ENCODE data around the gene TELO2. TPM values are rescaled to one million over a fixed set of nuclear protein-coding genes. Genes with fewer than 3 reads are reported as not detected.
A peak's percentile ranks its signal among the peaks of the same experiment; 100 is the strongest.

The TELO2 gene
- total RNA-seq, 2 donors from 2014 or later = 36.4 to 39.7 TPM

DNA sequence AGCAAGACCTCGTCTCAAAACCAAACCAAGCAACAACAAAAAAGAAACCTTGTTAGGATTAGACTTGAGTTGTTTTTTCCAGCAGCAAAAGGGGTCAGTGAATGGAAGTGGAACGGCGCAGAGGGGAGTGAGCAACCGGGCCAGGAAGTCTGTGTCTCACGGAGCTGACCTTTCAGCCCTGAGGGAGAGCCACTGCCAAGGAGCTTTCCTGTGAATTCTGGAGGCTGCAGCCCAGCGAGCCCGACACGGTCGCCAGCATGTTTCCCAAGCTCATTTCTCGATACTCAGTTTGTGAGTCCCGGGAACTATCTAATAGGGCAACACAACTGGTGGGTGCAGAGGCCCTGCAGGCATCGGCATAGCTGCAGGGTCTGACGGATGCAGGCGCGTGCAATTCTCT, 19.6 kb downstream of the TELO2 start:
- peaks cover 3% of the 10 kb centered on the region for H3K36me3 Mint-ChIP-seq (ENCODE audit: low read depth)
- no peaks in the 10 kb centered on the region for H3K9me3 ChIP-seq (ENCODE audit: control insufficient read depth, low read length, poor library complexity, severe bottlenecking)
- peaks cover 5% of the 10 kb centered on the region for H3K4me1 Mint-ChIP-seq
- no peak overlapping the region for H3K27ac Mint-ChIP-seq
- H3K4me3 Mint-ChIP-seq = no peak overlapping the region
- no peak for DNase-seq
- no peak for ATAC-seq
- no peaks in the 10 kb centered on the region for H3K27me3 Mint-ChIP-seq

DNA sequence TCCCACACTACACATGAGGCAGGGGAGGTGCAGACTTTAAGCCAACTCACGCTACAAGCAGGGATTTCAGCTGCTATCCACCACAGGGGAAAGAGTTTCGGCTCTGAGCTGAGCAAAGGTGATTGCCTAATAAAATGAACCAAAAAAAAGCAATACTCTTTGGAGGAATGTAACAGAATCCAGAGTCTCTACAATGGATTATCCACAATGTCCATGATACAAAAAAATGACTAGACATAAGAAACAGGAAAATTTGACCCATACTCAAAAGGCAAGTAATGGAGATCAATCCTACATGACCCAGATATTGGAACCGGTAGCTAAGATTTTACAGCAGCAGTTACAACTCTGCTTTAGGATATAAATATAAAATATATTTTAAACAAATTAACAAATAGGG, 21.3 kb downstream of the TELO2 start:
- DNase-seq = no peak
- Mint-ChIP-seq H3K27ac (no peak overlapping the region), H3K4me1 (peaks cover 5% of the 10 kb centered on the region), H3K36me3 (ENCODE audit: low read depth) (peaks cover 3% of the 10 kb centered on the region), H3K27me3 (no peaks in the 10 kb centered on the region), H3K4me3 (no peak overlapping the region)
- H3K9me3 ChIP-seq (ENCODE audit: control insufficient read depth, low read length, poor library complexity, severe bottlenecking) = no peaks in the 10 kb centered on the region
- ATAC-seq = no peak

DNA sequence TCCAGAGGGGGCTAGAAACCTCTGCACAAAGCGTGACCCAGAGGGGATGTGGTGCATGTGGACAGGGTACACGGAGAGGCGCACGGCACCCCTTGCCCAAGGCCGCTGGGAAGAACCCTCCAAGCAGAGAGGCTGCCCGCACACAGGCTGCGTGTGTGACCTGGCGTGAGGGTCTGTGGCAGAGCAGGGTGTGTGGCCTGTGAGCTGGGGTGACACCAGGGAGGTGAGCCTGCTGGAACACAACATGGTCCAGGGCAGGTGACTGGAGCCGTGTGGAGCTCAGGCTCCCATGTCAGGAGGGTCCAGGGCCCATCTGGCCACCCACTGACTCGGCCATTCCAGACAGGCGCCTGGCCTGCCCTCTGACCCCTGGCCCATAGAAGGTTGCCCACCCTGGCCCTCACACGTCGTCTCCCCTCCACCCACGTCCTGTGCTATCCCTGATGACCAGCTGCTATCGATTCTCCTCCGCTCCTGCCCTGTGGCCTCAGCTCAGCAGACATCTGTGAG, 25.5 kb downstream of the TELO2 start:
- ATAC-seq (no peak), DNase-seq (no peak)
- Mint-ChIP-seq H3K27ac (no peak overlapping the region), H3K27me3 (no peaks in the 10 kb centered on the region), H3K36me3 (ENCODE audit: low read depth) (no peaks in the 10 kb centered on the region), H3K4me1 (peaks cover 2% of the 10 kb centered on the region), H3K4me3 (no peak overlapping the region)
- H3K9me3 ChIP-seq (ENCODE audit: control insufficient read depth, low read length, poor library complexity, severe bottlenecking) = no peaks in the 10 kb centered on the region

DNA sequence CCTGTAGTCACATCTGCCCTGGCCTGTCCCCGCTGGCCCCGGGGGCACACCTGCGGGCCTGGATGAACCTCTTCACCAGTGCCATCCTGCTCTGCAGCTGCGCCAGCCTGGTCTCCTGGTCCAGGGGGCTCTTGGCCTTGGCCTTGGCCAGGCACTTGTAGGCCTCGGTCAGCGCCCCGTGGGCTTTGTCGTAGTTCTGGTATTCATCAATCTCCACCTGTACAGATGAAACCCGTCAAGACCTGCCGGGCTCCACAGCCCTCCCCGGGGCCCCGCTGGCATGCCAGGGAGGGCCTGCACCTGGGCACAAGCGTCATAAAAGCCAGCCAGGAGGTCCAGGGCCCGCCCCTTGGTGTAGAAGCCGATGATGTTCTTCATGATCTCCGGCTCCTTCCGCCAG, 26.7 kb downstream of the TELO2 start:
- DNase-seq (no peak), ATAC-seq (no peak)
- Mint-ChIP-seq H3K27me3 (no peaks in the 10 kb centered on the region), H3K4me1 (peaks cover 2% of the 10 kb centered on the region), H3K36me3 (ENCODE audit: low read depth) (no peaks in the 10 kb centered on the region), H3K4me3 (no peak overlapping the region), H3K27ac (no peak overlapping the region)
- H3K9me3 ChIP-seq (ENCODE audit: control insufficient read depth, low read length, poor library complexity, severe bottlenecking) = no peaks in the 10 kb centered on the region

DNA sequence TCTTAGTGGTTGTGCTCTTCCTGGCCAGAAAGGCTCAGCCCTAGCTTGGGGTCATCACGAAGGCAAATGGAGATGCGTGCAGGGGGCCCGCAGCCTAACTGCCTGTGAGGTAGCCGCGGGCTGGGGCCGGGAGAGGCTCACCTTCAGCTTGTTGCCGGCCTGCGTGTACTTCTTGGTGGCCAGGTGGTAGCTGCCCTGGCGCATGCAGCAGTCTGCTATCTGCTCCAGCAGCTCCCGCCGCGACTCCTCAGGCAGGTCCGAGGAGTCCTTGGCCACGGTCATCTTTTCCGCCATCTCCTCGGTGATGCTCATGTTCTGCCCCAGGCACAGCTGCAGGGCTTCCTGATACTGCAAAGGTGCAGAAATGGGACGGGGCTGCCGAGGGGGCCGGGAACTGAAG, 27.3 kb downstream of the TELO2 start:
- no peak for DNase-seq
- Mint-ChIP-seq H3K4me3 (no peak overlapping the region), H3K4me1 (peaks cover 2% of the 10 kb centered on the region), H3K27ac (no peak overlapping the region), H3K36me3 (ENCODE audit: low read depth) (no peaks in the 10 kb centered on the region), H3K27me3 (no peaks in the 10 kb centered on the region)
- H3K9me3 ChIP-seq (ENCODE audit: control insufficient read depth, low read length, poor library complexity, severe bottlenecking) = no peaks in the 10 kb centered on the region
- ATAC-seq = no peak

DNA sequence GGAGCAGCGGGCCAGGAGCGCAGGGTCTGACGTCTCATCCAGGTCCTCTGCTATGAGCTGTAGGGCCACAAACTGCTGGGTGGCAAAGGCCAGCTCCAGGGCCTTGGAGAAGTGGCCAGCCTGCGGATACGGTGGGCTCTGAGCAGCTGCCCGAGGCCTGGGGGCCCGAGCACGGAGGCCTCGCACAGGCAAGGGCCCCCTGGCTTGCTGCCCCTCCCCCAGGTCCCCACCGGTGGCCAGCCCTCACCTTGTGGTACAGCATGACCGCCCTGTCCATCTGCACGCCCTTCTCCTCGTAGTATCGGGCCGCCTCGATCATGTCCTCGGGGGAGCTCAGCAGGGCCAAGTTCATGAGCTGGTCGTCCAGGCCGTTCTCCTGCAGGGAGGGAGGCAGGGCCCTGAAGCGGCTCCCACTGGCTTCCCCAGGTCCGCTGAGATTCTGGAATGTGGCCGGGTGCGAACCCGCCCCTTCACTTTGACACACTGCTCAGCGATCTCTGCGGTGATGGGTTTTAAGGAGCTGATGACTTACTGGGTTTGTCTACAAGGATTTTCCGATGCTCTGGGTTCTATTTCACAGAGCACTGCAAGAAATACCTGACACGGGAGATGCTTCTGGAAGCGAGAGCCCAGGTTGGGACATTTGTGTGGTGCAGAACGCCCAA, 30.6 kb downstream of the TELO2 start:
- H3K27ac Mint-ChIP-seq = no peak overlapping the region
- DNase-seq = no peak
- H3K9me3 ChIP-seq (ENCODE audit: control insufficient read depth, low read length, poor library complexity, severe bottlenecking) = no peaks in the 10 kb centered on the region
- H3K4me3 Mint-ChIP-seq = no peak overlapping the region
- no peak for ATAC-seq
- no peaks in the 10 kb centered on the region for H3K36me3 Mint-ChIP-seq (ENCODE audit: low read depth)
- no peaks in the 10 kb centered on the region for H3K27me3 Mint-ChIP-seq
- peaks cover 10% of the 10 kb centered on the region for H3K4me1 Mint-ChIP-seq

DNA sequence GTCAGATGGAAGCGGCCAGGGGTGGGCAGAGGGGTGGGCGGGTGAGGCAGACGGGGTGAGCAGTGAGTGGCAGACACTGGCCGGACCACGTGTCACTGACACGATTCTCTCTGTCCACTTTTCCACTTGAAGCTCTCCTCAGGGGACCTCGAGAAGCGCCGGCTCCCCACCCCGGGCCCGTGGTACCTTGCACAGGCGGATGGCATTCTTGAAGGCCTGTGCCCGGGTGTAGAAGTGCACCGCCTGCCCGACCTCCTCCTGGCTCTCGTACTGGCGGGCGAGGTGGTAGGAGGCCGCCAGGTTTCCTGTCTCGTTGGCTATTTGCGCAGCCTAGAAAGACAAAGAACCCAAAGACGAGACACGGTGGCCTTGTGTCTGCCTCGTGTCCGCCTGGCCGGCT, 31.2 kb downstream of the TELO2 start:
- no peaks in the 10 kb centered on the region for H3K36me3 Mint-ChIP-seq (ENCODE audit: low read depth)
- no peaks in the 10 kb centered on the region for H3K27me3 Mint-ChIP-seq
- peaks cover 11% of the 10 kb centered on the region for H3K4me1 Mint-ChIP-seq
- no peak overlapping the region for H3K4me3 Mint-ChIP-seq
- H3K27ac Mint-ChIP-seq = no peak overlapping the region
- ATAC-seq = no peak
- DNase-seq = no peak
- no peaks in the 10 kb centered on the region for H3K9me3 ChIP-seq (ENCODE audit: control insufficient read depth, low read length, poor library complexity, severe bottlenecking)

DNA sequence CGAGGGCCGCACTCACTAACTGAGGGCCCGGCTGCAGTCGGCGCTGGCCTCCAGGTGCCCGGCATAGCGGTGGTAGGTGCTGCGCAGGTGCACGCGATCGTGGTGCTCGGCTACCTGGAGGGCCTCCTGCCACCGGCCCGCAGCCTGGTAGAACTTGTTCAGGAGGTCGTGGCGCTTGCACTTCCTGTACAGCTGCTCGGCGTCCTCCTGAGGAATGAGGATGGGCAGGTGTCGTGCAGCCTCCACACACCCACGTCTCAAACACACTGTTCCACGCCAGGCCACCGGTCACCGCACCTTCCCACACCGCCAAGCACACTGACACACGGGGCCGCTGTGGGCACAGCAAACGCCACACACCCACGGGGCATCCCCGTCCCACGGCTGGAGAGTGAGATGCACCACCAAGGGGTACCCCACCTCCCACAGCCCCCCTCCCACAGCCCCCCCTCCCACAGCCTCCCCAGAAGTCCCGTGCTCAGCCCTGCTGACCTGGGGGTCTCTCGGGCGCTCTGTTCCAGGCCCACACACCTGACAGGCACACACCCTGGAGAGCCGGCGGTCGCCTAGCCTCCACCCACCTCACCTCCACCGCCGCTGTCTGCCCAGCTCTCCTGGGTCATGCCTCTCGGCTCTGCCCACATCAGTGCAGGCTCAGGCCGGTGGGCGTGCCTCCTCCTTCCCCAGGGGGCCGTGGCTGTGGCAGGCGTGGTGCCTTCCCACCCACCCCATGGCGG, 32.9 kb downstream of the TELO2 start:
- peaks cover 15% of the 10 kb centered on the region for H3K4me1 Mint-ChIP-seq
- H3K36me3 Mint-ChIP-seq (ENCODE audit: low read depth) = no peaks in the 10 kb centered on the region
- peak overlapping the region; percentile 77 for H3K4me3 Mint-ChIP-seq
- H3K27ac Mint-ChIP-seq = peak overlapping the region; percentile 3
- ATAC-seq (peak; percentile 66), DNase-seq (no peak)
- H3K9me3 ChIP-seq (ENCODE audit: control insufficient read depth, low read length, poor library complexity, severe bottlenecking) = no peaks in the 10 kb centered on the region
- no peaks in the 10 kb centered on the region for H3K27me3 Mint-ChIP-seq

DNA sequence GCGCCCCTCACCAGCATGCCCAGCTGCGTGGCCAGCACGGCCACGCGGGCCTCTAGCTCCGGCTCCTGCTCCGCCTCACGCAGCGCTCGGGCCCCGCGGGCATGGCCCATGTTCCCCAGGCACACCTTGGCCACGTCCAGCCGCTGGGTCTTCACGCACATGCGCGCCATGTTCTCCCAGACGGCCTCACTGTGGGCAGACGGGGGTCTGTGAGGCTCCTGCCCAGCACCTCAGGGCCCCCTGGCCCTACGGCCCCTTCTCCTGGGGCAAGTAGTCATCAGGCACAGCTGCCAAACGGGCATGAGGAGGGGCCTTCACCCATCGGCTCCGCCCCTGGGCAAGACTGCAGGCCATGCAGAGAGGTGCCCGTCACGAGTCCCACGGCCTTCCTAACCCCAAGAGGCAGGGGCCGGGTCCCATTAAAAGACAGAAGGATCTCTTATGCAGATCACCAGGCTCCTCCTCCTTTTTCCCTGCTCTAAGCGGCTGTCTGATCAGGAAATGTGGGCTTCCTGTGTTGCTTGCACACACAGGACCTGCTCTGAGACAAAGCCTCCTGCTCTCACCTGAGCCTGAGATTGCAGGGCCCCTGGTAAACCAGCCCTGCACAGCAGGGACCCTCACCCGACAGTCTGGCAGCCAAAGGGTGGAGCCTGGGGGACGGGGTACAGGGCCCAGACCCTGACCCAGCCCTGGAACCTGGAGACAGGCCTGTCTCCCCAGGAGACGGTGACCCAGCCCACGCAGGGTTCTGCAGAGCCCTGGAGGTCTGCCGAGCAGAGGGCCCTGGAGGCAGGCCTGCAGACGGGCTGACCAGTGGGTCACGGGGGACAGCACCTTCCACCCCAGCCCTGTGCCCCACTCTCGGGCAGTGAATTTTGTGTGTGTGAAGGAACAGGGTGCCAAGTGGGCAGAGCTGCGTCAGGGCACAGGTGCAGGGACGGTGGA, 33.7 kb downstream of the TELO2 start:
- ATAC-seq (peak; percentile 79), DNase-seq (no peak)
- H3K9me3 ChIP-seq (ENCODE audit: control insufficient read depth, low read length, poor library complexity, severe bottlenecking) = no peaks in the 10 kb centered on the region
- H3K27me3 Mint-ChIP-seq = no peaks in the 10 kb centered on the region
- H3K4me3 Mint-ChIP-seq = peak overlapping the region; percentile 77
- H3K36me3 Mint-ChIP-seq (ENCODE audit: low read depth) = no peaks in the 10 kb centered on the region
- H3K27ac Mint-ChIP-seq = peak overlapping the region; percentile 51
- H3K4me1 Mint-ChIP-seq = peaks cover 15% of the 10 kb centered on the region

DNA sequence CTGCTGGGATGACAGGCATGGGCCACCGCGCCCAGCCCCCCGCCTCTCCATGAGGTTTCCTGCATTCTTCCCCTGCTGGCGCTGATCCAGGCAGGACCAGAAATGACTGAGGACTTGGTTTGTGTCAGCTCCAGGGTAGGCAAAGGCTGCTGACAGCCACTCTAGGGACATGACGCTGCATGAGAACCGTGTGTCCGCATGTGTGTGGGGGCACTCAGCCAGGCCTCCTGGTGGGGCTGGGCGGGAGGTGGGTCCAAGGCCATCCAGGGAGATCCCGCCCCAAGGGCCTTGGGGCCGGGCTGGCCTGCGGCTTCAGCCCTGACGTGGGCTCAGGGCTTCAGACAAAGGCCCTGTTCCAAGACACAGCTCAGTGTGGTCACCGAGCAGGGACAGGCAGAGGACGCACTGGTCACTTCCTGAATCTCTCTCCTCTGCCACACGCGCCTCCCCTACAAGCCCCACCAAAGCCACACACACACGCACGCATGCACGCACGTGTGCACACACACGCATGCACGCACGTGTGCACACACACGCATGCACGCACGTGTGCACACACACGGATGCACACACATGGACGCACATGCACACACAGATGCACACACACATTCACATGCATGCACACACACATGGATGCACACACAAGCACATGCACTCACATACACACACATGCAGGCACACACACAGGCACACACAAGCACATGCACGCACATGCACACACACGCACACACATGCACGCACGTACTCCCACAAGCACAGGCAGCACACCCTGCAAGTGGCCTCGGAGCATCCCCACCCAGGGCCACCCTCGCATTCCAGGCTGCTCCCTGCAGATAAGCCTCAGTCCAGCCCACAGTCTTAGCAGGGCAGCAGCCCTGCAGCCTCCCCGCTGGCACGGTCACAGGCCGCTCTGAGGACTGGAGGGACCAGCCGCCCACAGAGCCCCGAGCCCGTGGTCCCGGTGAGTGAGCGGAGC, 35.0 kb downstream of the TELO2 start:
- Mint-ChIP-seq H3K27ac (peak overlapping the region; percentile 51), H3K27me3 (no peaks in the 10 kb centered on the region), H3K36me3 (ENCODE audit: low read depth) (no peaks in the 10 kb centered on the region), H3K4me1 (peaks cover 18% of the 10 kb centered on the region), H3K4me3 (peak overlapping the region; percentile 64)
- DNase-seq = no peak
- ATAC-seq = no peak
- H3K9me3 ChIP-seq (ENCODE audit: control insufficient read depth, low read length, poor library complexity, severe bottlenecking) = no peaks in the 10 kb centered on the region

DNA sequence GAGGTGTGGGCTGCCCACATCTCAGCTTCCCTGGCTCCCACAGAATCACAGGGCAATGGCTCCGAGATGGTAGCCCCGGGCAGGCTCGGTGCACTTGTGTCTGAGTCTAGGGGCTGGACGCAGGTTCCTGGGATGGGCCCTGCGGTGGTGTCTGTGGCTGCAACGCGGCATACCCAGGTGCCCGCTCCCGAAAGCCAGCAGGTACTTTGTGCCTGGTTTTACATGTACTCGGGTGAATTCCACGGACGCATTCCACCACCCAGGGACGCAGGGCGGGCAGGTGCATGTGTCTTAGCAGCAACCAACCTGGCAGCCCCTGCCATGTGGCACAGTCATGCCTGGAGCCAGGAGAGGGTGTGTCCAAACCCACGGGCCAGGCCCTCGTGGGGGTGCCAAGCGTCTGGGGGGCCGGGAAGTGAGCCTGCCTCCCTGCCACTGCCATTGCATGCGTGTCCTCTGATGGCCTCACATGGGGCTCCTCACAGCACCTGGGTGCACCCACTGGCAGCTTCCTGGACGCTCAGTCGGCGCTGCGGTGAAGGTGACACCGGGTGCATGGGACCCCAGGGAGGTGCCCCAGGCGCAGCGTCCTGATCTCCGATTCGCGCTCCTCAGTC, 35.9 kb downstream of the TELO2 start:
- Mint-ChIP-seq H3K27ac (peak overlapping the region; percentile 78), H3K4me3 (no peak overlapping the region), H3K27me3 (no peaks in the 10 kb centered on the region), H3K4me1 (peaks cover 18% of the 10 kb centered on the region), H3K36me3 (ENCODE audit: low read depth) (no peaks in the 10 kb centered on the region)
- no peak for DNase-seq
- no peaks in the 10 kb centered on the region for H3K9me3 ChIP-seq (ENCODE audit: control insufficient read depth, low read length, poor library complexity, severe bottlenecking)
- ATAC-seq = no peak

DNA sequence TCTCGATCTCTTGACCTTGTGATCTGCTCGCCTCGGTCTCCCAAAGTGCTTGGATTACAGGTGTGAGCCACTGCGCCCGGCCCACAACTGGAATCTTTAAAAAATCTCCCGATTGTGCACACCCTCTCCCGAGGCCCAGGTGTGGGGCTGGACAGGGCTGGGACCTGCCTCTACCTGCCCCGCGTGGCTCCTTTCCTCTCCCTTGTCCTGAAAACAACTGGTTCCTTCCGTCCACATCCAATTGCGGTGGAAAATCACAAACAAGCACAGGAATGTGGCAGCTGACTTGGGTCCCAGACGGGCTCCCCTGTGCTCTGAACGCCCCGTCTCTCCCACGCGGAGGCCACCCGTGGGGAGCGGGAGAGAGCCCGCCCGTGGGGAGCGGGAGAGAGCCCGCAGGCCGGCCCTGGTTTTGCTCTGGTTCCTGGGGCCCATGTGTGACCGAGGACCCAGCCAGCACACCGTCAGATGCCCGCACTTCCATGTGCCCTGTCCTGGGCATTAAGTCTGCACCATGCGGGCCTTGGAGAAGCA, 37.3 kb downstream of the TELO2 start:
- no peak for ATAC-seq
- peaks cover 26% of the 10 kb centered on the region for H3K4me1 Mint-ChIP-seq

More for the DNA sequence above, 37.3 kb downstream of the TELO2 start:
- H3K27ac Mint-ChIP-seq = no peak overlapping the region
- H3K4me3 Mint-ChIP-seq = peak overlapping the region; percentile 55
- no peaks in the 10 kb centered on the region for H3K9me3 ChIP-seq (ENCODE audit: control insufficient read depth, low read length, poor library complexity, severe bottlenecking)
- no peak for DNase-seq
- no peaks in the 10 kb centered on the region for H3K27me3 Mint-ChIP-seq
- H3K36me3 Mint-ChIP-seq (ENCODE audit: low read depth) = no peaks in the 10 kb centered on the region
